ENCODE measurements around the gene CHDH.

- TF ChIP-seq EZH2phosphoT487 (IDR thresholded peaks at IDR 0.05; ENCODE audit: borderline replicate concordance, low read length): no peak
- no peak for TF ChIP-seq CTCF (IDR thresholded peaks at IDR 0.05; ENCODE audit: low read depth, low read length, poor library complexity, severe bottlenecking)
Observed at GRCh38 chr3:53776494-53777101, 69.6 kb downstream of the CHDH start.
